Measurements from ENCODE around the gene CISD3.

DNA sequence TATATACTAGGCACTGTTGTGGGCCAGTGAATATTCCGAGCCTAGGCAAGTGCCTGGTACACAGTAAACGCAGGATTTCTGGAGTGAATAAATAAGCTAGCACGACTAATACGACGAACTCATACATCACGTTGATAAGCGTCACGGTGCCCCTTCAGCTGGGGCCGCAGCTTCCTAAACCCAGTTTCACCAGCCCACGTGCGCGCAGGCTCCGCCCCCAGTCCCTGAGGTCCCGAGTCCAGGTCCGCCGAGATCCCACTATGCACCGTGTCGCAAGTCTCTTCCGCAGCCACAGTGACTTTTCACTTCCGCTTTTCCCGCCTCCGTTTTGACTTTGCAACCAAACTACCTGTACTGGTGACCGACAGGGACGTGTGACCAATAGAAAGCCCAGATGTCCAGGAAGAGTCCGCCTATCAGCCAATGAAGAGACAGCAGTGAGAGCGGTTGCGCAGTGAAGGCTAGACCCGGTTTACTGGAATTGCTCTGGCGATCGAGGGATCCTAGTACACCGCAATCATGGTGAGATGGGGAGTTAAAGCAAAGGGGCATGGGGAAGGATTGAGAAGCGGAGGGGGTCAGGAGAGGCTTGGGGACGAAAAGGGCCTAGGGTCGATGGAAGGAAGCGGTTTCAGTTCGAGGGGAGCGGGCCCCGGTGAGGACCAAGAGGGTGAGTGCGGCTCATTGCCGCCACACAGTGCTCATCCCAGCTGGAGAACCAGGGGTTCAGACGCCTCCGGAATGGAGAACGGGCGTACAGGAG is 22.3 kb downstream of the CISD3 start, which contains the start of gene PSMB3:
- TF ChIP-seq RAD51 (IDR thresholded peaks at IDR 0.05): peak; percentile 93
- no peak for TF ChIP-seq SRF (IDR thresholded peaks at IDR 0.05; ENCODE audit: low read depth in 2 of 2, low read length in 2 of 2)
- peak; percentile 90 for TF ChIP-seq SIN3A (IDR thresholded peaks at IDR 0.05; ENCODE audit: low read depth, low read length)
- TF ChIP-seq, protein P1, sequence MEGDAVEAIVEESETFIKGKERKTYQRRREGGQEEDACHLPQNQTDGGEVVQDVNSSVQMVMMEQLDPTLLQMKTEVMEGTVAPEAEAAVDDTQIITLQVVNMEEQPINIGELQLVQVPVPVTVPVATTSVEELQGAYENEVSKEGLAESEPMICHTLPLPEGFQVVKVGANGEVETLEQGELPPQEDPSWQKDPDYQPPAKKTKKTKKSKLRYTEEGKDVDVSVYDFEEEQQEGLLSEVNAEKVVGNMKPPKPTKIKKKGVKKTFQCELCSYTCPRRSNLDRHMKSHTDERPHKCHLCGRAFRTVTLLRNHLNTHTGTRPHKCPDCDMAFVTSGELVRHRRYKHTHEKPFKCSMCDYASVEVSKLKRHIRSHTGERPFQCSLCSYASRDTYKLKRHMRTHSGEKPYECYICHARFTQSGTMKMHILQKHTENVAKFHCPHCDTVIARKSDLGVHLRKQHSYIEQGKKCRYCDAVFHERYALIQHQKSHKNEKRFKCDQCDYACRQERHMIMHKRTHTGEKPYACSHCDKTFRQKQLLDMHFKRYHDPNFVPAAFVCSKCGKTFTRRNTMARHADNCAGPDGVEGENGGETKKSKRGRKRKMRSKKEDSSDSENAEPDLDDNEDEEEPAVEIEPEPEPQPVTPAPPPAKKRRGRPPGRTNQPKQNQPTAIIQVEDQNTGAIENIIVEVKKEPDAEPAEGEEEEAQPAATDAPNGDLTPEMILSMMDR (IDR thresholded peaks at IDR 0.05 in 2 of 3, conservative IDR thresholded peaks at IDR 0.05 in 1 of 3; ENCODE audit: control insufficient read depth in 2 of 3, extremely low read depth in 1 of 3, insufficient read depth in 1 of 3, low read depth in 3 of 3, low read length in 3 of 3): no peak
- TF ChIP-seq SMC3 (IDR thresholded peaks at IDR 0.05; ENCODE audit: borderline replicate concordance, low read length): no peak

All from GM12878 (cell line).